Stimulated activated CD8-positive, alpha-beta memory T cell treated with anti-CD3 and anti-CD28 coated beads, Interleukin-12 subunit alpha, Interleukin-12 subunit beta, amount 100 ng/mL, for 24 hours (primary cell): ENCODE data around the gene MARCHF3.
"Not testable (repeated sequence)": the region's sequence is repeated elsewhere in the genome, so short reads cannot be mapped to it uniquely, and the experiment has no call there.

Source experiments
- DNase-seq: peaks from one replicate; pipeline ENCODE4 v3.0.0-alpha.2; 2020; ENCODE audit errors: extremely low read depth

MARCHF3 gene

GRCh38 chr5:127051591-127051990 is 21.2 kb upstream of the MARCHF3 start:
- DNase-seq: no peak

- no peak for DNase-seq
Observed at GRCh38 chr5:127046343-127047072, 16.1 kb upstream of the MARCHF3 start.

GRCh38 chr5:127042593-127042992 is 12.2 kb upstream of the MARCHF3 start:
- DNase-seq: no peak

GRCh38 chr5:127041571-127041970 is 11.2 kb upstream of the MARCHF3 start:
- no peak for DNase-seq

DNA sequence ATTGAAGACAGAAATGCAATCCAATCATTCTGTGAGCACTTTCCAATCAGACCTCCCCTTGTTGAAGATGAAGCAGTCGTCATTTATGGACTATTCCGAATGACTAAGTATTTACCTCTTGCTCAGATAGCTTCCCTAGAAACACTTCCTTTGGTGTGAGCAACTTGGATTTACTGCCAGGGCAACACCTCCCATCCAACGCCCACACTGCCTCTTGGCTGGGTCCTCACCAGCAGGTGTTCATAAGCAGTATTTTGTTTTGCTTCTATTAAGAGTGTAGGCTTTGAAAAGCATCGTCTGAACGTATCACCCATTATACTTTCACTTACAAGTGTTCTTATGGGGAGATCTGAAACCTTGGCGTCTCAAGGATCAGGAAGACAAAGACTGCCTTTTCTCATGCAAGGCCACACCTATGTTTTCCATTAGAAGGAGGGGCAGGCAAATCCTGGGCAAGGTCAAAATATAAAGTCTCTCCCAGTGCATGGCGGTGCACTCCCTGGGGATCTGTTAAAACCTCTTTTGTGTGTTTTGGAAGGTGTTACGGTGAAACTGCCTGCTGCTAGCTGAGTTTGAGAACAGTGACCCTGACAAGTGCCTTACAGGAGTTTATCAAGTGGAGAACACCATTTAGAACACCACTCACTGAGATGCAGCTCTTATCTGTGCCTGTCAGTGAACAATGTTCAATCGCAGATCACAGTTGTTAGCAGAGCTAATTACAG is 10.6 kb upstream of the MARCHF3 start:
- DNase-seq: no peak

- no peak for DNase-seq
Observed at GRCh38 chr5:127038550-127038949, 8.2 kb upstream of the MARCHF3 start.

GRCh38 chr5:127031863-127032232 is 1.5 kb upstream of the MARCHF3 start:
- DNase-seq: no peak

- no peak for DNase-seq
Observed at GRCh38 chr5:127031147-127031862, 947 bp upstream of the MARCHF3 start.

DNA sequence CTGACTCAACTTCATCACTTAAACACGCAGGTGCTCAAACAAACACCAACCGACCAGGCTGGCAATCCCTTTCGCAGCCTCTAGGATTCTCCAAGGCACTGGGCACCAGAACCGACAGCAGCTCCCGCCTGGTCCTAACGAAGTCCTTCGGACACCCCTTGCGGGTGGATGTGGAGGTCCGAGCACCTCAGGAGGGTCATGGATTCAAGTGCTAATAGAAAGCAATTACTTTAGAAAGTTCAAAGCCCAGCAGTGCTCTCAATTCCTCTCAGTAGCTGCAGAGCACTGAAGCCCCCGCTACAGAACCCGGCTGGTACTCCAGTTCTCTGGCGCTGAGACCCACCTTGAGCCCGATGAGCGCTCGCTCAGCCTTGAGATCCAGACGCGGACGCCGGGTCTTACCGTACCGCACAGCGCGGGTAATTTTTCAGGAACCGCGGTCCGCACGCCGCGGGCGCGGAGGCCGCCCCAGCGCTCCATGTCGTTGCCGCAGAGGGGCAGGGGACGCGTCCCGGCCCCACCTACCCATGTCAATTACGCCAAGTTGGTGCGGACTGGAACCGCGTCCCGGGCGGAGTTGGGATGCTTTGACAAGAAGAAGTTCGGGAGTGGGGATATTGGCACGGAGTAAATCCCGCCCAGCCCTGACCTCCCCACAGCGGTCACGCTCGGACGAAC is 638 bp downstream of the MARCHF3 start:
- DNase-seq: no peak

DNA sequence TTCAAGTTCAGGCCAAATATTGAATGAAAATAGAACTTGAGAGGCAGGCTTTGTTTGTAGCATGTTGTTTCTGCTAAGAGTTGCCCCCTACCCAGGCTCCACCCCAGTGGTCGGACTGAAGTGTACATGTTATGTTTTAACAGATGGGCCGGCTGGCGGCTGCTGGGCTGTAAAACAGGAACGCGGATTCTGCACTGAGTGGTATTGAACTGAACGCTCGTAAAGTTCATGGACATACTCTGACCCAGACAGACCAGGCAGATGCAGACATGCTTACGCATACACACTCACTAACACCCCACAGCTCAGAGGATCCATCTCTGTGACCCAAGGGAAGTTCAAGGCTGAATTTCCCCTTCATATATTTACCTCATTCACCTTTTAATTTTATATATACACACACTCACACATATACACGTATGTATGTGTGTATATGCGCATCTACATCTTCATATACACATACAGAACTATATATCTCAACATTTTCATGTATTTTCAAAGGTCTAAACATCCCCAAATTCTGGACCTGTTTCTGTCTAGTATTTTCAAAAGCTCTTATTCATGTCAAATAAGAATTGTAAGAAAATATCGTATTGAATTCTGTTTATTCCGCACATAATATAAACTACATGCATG is 1.4 kb downstream of the MARCHF3 start:
- DNase-seq: no peak

- no peak for DNase-seq
Observed at GRCh38 chr5:127027539-127027938, 2.8 kb downstream of the MARCHF3 start.

- DNase-seq: no peak
Observed at GRCh38 chr5:127026166-127026565, 4.2 kb downstream of the MARCHF3 start.

GRCh38 chr5:127025467-127025866 is 4.9 kb downstream of the MARCHF3 start:
- no peak for DNase-seq

DNA sequence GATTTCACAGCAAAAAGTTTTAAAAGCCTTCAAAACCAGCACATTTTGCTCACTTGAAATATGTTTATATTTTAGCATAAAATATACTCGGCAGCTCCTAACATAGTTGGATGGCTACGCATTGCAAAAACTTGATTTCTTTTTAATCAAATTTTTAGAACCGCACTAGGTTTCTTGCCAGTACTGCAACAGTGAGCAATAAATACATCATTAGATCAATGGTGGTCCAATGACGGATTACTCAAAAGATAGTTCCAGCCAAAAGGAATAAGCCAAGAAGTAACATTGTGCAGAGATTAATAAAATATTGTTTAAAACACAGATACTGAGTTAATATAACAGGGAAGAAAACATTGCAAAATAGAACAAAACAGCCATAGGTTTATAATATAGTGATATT is 5.5 kb downstream of the MARCHF3 start:
- DNase-seq: no peak

- not testable (repeated sequence) for DNase-seq
Observed at GRCh38 chr5:127023552-127024191, 6.7 kb downstream of the MARCHF3 start.

GRCh38 chr5:127022846-127023245 is 7.5 kb downstream of the MARCHF3 start:
- no peak for DNase-seq

- no peak for DNase-seq
Observed at GRCh38 chr5:127019928-127020327, 10.4 kb downstream of the MARCHF3 start.

- DNase-seq: not testable (repeated sequence)
Observed at GRCh38 chr5:127016722-127017121, 13.6 kb downstream of the MARCHF3 start.

DNA sequence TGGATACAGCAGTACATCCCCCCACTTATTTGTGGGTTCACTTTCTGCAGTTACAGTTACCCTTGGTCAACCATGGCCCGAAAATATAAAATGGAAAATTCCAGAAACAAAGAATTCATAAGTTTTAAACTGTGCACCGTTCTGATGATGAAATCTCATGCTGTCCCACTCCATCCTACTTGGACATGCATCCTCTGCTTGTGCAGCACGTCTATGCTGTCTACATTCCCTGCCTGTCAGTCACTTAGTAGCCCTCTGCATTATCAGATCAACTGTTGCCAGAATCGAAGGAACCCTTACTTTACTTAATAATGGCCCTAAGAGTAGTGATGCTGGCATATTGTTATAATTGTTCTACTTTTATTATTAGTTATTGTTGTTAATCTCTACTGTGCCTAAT is 14.6 kb downstream of the MARCHF3 start:
- DNase-seq: no peak

DNA sequence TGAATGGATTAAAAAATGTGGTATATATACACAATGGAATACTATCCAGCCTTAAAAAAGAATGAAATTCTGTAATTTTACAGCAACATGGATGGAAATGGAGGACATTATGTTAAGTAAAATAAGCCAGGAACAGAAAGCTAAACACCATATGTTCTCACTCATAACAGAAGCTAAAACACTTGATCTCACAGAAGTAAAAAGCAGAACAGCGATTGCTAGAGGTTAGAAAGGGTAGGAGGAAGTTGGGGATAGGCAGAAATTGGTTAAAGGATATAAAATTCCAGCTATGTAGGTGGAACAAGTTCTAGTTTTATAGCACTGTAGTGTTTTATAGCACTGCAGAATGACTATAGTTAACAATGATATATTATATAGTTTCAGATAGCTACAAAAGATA is 15.8 kb downstream of the MARCHF3 start:
- no peak for DNase-seq

- DNase-seq: no peak
Observed at GRCh38 chr5:127013407-127013806, 17.0 kb downstream of the MARCHF3 start.
